DND-41 (cell line): ENCODE results near the gene KRT4.

ENCODE experiments used
- EZH2 ChIP-seq: IDR thresholded peaks from 3 replicates; pipeline ENCODE4 v1.6.1; 2012; ENCODE audit warnings: borderline replicate concordance, low read depth, mild to moderate bottlenecking, moderate library complexity, low read length, inconsistent platforms; ENCODE audit not compliant: severe bottlenecking
- TF ChIP-seq, protein P1 (sequence below): IDR thresholded peaks from 2 replicates; pipeline ENCODE4 v1.5.1; 2012; ENCODE audit warnings: borderline replicate concordance, low read length, moderate library complexity, mild to moderate bottlenecking; ENCODE audit not compliant: poor library complexity, severe bottlenecking; ENCODE audit errors: extremely low read depth

DNA sequence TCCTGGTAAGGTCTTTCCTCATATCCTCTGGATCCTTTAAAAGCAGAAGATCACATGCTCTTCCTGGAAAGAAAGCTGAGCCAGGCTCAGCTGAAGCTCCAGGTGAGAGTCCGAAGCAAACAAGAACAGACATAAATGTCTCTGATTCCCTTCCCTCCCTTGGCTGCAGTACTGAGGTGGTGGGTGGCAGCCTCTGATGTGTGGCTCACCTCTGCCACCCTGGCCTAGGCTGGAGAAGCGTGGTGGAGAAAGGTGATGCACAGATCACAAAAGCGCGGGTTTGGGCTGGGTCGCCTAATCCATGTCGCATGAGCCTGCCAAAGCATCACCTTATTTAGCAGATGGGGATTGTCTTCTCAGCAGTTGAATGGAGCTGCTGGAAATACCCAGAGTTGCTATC, 34.0 kb downstream of the KRT4 start:
- TF ChIP-seq, protein P1, sequence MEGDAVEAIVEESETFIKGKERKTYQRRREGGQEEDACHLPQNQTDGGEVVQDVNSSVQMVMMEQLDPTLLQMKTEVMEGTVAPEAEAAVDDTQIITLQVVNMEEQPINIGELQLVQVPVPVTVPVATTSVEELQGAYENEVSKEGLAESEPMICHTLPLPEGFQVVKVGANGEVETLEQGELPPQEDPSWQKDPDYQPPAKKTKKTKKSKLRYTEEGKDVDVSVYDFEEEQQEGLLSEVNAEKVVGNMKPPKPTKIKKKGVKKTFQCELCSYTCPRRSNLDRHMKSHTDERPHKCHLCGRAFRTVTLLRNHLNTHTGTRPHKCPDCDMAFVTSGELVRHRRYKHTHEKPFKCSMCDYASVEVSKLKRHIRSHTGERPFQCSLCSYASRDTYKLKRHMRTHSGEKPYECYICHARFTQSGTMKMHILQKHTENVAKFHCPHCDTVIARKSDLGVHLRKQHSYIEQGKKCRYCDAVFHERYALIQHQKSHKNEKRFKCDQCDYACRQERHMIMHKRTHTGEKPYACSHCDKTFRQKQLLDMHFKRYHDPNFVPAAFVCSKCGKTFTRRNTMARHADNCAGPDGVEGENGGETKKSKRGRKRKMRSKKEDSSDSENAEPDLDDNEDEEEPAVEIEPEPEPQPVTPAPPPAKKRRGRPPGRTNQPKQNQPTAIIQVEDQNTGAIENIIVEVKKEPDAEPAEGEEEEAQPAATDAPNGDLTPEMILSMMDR = no peak
- TF ChIP-seq EZH2 = no peak
